Activated naive CD4-positive, alpha-beta T cell treated with anti-CD3 and anti-CD28 coated beads, Interleukin-2, amount 50 U/mL, for 72 hours (primary cell): ENCODE measurements around the gene METAP2. TPM values are rescaled to one million over a fixed set of nuclear protein-coding genes. Genes with fewer than 3 reads are reported as not detected.

Source experiments
- ATAC-seq, 2 donors: fragments of 150-1000 bp; cut with Tn5 transposase; 2 replicates each; pipeline ENCODE4 v1.10.0; 2021; ENCODE audit warnings: mild to moderate bottlenecking in 2 of 2, moderate library complexity in 2 of 2
- DNase-seq, 2 donors: peaks; one replicate each; pipeline ENCODE4 v3.0.0; 2021 to 2022; ENCODE audit warnings: low spot score in 2 of 2
- H3K27ac Mint-ChIP-seq, 2 donors: one replicate each; pipeline ENCODE4 v1.8.0; 2022; ENCODE audit warnings: mild to moderate bottlenecking in 2 of 2, mixed read lengths in 2 of 2
- H3K36me3 Mint-ChIP-seq, 2 donors: one replicate each; pipeline ENCODE4 v1.8.0; 2022; ENCODE audit warnings: mixed read lengths in 2 of 2
- H3K9me3 Mint-ChIP-seq, 2 donors: one replicate each; pipeline ENCODE4 v1.8.0; 2022; ENCODE audit warnings: mixed read lengths in 2 of 2
- total RNA-seq, 2 donors: library from RNA; stranded (reverse); gene quantifications; one replicate each; pipeline ENCODE4 v1.2.3, GENCODE V29; 2022

METAP2 gene
- total RNA-seq, 2 donors from 2014 or later: 70.7 to 141 TPM

DNA sequence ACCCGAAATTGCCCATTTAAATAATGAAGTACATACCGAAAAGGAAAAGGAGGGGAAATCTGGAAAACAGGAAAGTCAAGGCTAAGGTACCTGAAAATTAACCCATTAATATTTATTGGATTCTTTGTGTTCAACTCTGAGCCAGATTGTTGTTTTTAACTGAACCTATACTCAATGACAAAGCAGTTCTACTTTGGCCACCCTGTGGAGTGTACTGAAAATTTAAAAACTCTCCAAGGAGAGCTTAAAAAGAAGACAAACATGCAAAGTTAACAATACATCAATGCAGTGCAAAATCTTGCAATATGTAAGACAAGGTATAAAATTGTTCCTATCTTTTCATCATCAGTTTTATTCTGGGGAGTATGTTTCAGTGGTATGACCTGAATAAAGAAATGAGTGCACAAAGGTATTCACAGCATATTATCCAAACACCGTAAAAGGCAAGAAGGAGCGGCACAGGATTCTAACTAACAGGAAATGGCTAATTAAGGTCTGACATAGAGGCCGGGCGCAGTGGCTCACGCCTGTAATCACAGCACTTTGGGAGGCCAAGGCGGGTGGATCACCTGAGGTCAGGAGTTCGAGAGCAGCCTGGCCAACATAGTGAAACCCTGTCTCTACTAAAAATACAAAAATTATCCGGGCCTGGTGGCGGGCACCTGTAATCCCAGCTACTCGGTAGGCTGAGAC is 75.6 kb downstream of the METAP2 start:
- H3K9me3 Mint-ChIP-seq: peaks cover 0 to 7% of the 10 kb centered on the region in 2 donors
- H3K36me3 Mint-ChIP-seq: peaks cover 0 to 7% of the 10 kb centered on the region in 2 donors
- ATAC-seq (no peak), DNase-seq (no peak)
- peak overlapping the region in 1 of 2 donors; percentile 83 for H3K27ac Mint-ChIP-seq

- peaks cover 0 to 7% of the 10 kb centered on the region in 2 donors for H3K9me3 Mint-ChIP-seq
- H3K36me3 Mint-ChIP-seq: peaks cover 0 to 7% of the 10 kb centered on the region in 2 donors
- DNase-seq (no peak), ATAC-seq (no peak)
- peak within 1 kb of the TSS in 1 of 2 donors; percentile 63 for H3K27ac Mint-ChIP-seq
Observed at GRCh38 chr12:95551305-95551704, 77.4 kb downstream of the METAP2 start, which contains the start of gene USP44. TSS of gene USP44 (minus strand) at chr12:95551476. CDS start at chr12:95534256, 17,220 bp downstream.

GRCh38 chr12:95551913-95552516 is 78.1 kb downstream of the METAP2 start:
- H3K9me3 Mint-ChIP-seq: peaks cover 0 to 7% of the 10 kb centered on the region in 2 donors
- DNase-seq: no peak
- no peak for ATAC-seq
- peak overlapping the region in 1 of 2 donors; percentile 63 for H3K27ac Mint-ChIP-seq
- peaks cover 0 to 7% of the 10 kb centered on the region in 2 donors for H3K36me3 Mint-ChIP-seq

- ATAC-seq (peak in 1 of 2 donors; percentile 10), DNase-seq (no peak)
- H3K9me3 Mint-ChIP-seq: peaks cover 0 to 7% of the 10 kb centered on the region in 2 donors
- peaks cover 0 to 7% of the 10 kb centered on the region in 2 donors for H3K36me3 Mint-ChIP-seq
- peak overlapping the region; percentile 75 to 94 for H3K27ac Mint-ChIP-seq
Observed at GRCh38 chr12:95553197-95553943, 79.4 kb downstream of the METAP2 start.

GRCh38 chr12:95554532-95555071 is 80.7 kb downstream of the METAP2 start:
- ATAC-seq (peak in 1 of 2 donors; percentile 25), DNase-seq (no peak)
- H3K27ac Mint-ChIP-seq: peak overlapping the region in 1 of 2 donors; percentile 75
- peaks cover 0 to under 1% of the 10 kb centered on the region in 2 donors for H3K36me3 Mint-ChIP-seq
- H3K9me3 Mint-ChIP-seq: peaks cover 0 to under 1% of the 10 kb centered on the region in 2 donors

- H3K27ac Mint-ChIP-seq: no peak overlapping the region
- ATAC-seq (no peak), DNase-seq (no peak)
- H3K36me3 Mint-ChIP-seq: no peaks in the 10 kb centered on the region
- H3K9me3 Mint-ChIP-seq: no peaks in the 10 kb centered on the region
Observed at GRCh38 chr12:95557625-95558024, 83.7 kb downstream of the METAP2 start.

Other genes starting within 250 kb of the METAP2 start
- 1 to 10 TPM; 3.2 to 6.0 TPM for gene USP44, start 77.3 kb downstream of the METAP2 start, total RNA-seq